C4-2B (cell line): ENCODE measurements around the gene FTL.

Experiments
- ZFX ChIP-seq: fragments of 450-650 bp; IDR thresholded peaks from 2 replicates; pipeline ENCODE4 v1.6.1; 2017
- TF ChIP-seq, protein P1 (sequence below): fragments of 450-650 bp; conservative IDR thresholded peaks from 2 replicates; pipeline ENCODE4 v1.5.1; 2017; ENCODE audit warnings: mild to moderate bottlenecking

GRCh38 chr19:48926909-48927308 is 38.2 kb upstream of the FTL start:
- TF ChIP-seq, protein P1, sequence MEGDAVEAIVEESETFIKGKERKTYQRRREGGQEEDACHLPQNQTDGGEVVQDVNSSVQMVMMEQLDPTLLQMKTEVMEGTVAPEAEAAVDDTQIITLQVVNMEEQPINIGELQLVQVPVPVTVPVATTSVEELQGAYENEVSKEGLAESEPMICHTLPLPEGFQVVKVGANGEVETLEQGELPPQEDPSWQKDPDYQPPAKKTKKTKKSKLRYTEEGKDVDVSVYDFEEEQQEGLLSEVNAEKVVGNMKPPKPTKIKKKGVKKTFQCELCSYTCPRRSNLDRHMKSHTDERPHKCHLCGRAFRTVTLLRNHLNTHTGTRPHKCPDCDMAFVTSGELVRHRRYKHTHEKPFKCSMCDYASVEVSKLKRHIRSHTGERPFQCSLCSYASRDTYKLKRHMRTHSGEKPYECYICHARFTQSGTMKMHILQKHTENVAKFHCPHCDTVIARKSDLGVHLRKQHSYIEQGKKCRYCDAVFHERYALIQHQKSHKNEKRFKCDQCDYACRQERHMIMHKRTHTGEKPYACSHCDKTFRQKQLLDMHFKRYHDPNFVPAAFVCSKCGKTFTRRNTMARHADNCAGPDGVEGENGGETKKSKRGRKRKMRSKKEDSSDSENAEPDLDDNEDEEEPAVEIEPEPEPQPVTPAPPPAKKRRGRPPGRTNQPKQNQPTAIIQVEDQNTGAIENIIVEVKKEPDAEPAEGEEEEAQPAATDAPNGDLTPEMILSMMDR = no peak
- no peak for TF ChIP-seq ZFX
